Measurements from ENCODE around the gene NOP14.
"Not testable (repeated sequence)": the region's sequence is repeated elsewhere in the genome, so short reads cannot be mapped to it uniquely, and the experiment has no call there.

The NOP14 gene

GRCh38 chr4:2932951-2933565 is 30.1 kb downstream of the NOP14 start:
- in situ Hi-C loops (cut with HindIII; ENCODE audit: low sequenced_read_pairs): no loop called here

DNA sequence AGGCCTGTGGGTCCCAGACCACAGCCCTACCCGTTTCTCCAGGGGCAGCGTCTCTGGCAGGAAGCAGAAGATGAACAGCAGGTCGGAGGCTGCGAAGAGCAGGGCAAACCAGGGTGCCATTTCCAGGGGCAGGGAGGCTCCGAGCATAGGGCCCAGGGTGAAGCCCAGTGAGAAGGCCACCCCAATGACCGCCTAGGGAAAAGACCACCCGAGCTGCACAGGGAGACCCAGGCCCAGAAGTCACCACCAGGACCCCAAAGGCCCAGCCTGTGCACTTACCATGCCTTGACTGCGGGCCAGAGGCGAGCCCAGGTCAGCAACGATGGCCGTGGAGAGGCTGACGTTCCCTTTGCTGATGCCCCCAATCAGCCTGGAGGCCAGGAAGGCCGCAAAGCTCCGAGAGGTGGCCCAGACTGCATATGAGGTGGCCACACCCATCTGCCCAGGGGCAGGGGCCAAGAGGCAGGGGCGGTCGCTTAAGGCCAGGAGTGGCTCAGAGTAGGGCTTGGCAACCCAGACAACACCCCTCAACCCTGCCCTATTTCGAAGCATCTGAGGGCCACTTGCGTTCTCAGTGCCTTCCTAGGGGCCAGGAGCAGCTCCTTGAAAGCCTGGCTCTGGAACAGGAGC is 30.8 kb downstream of the NOP14 start:
- in situ Hi-C loops (cut with HindIII; ENCODE audit: low sequenced_read_pairs): no loop called here

- in situ Hi-C loops (cut with HindIII; ENCODE audit: low sequenced_read_pairs): no loop called here
These were observed 31.5 kb downstream of the NOP14 start for GRCh38 chr4:2931512-2932301.

DNA sequence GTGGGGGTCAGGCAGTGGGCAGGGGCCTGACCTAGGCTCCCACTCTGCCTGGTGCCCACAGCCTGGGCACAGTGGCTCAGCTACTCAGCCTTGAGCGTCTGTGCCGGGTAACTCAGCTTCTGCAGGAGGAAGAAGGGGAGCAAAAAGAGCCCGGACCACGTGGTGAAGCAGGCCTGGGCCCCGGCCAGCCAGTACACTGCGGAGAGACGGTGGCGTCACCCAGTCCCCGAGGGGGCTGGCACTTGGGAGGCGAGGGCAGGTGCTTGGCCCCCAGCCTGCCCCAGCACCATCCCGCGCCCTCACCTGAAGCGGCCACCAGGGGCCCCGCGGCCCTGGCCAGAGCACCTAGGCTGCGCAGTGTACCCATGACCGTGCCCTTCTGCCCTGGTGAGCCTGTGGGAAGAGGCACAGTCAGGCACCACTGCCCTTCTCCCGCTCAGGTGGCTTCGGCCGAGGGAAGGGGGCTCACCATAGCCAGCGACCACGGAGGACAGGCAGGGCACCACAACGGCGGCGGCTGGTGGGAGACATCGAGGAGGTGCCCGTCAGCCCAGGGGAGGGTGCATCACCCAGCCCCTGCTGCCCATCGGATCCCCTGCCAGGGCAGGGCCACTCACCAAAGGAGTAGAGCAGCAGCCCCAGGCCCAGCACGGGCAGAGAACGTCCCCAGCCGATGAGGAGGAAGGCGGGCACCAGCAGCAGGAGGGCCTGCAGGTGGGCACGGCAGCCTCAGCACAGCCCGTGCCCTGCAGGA is 32.3 kb downstream of the NOP14 start:
- in situ Hi-C loops (cut with HindIII; ENCODE audit: low sequenced_read_pairs): no loop called here

GRCh38 chr4:2930135-2930757 is 33.0 kb downstream of the NOP14 start:
- in situ Hi-C loops (cut with HindIII; ENCODE audit: low sequenced_read_pairs): no loop called here

GRCh38 chr4:2929469-2929868 is 33.7 kb downstream of the NOP14 start:
- in situ Hi-C loops (cut with HindIII; ENCODE audit: low sequenced_read_pairs): no loop called here

- in situ Hi-C loops (cut with HindIII; ENCODE audit: low sequenced_read_pairs): no loop called here
These were observed 34.7 kb downstream of the NOP14 start for GRCh38 chr4:2928242-2929176.

GRCh38 chr4:2927696-2928075 is 35.5 kb downstream of the NOP14 start:
- in situ Hi-C loops (cut with HindIII; ENCODE audit: low sequenced_read_pairs): no loop called here

DNA sequence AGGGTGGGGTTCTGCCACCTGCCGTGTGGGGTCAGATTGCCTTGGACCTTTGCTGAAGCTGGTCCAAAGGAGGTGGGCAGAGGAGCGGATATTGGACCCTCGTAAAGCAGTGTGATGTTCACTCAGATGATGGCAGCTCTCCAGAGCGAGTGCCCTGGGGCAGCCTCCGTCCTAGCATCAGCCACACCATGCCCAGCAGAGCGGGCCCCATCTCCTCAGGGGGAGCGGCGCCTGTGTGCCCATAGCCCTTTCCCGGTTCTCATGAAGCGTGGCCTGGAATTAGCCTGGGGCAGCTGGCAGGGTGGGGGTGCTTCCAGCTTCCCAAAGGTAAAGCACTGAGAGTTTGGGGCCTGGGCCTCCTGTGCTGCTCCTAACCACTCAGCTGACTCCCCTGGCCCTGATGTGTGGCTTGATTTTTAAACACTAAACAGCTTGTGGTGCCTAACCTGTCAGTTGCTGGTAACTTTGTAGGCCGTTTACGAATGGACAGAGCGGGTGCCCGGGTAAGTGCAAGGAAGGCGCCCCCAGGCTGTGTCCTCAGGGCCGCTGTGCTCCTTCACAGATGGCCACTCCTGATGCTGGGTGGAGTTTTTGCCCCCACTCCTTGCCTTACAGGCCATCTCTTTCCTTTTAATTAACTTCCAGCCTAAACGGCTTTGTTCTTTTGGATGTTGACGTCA is 36.0 kb downstream of the NOP14 start:
- in situ Hi-C loops (cut with HindIII; ENCODE audit: low sequenced_read_pairs): no loop called here

GRCh38 chr4:2925931-2926860 is 37.0 kb downstream of the NOP14 start:
- in situ Hi-C loops (cut with HindIII; ENCODE audit: low sequenced_read_pairs): no loop called here

GRCh38 chr4:2925496-2925895 is 37.7 kb downstream of the NOP14 start:
- in situ Hi-C loops (cut with HindIII; ENCODE audit: low sequenced_read_pairs): no loop called here

DNA sequence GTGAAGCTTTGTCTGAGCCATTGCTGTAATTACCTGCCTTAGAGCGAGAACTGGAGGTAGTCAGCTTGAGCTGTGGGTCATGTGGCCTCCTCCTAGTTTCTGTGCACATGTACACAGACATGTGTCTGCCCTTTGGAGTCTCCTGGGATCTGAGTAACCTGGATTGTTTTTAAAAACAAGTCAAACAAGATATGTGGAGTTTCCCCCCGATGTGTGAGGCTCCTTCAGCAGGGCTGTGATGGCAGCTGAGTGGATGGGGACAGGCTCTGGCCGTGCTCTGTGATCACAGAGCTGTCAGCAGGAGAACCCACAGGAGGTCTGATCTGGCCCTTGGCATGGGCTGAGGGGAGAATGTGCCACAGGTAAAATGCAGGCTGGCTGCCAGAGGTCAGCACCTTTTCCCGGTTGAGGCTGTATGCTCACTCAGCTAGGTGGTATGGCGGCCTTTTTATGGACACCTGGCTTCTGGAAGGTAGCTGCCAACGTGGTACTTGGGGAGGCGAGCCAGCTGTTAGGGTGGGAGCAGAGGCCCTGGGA is 38.4 kb downstream of the NOP14 start:
- in situ Hi-C loops (cut with HindIII; ENCODE audit: low sequenced_read_pairs): no loop called here

GRCh38 chr4:2924286-2924685 is 38.9 kb downstream of the NOP14 start:
- in situ Hi-C loops (cut with HindIII; ENCODE audit: low sequenced_read_pairs): no loop called here

GRCh38 chr4:2923668-2924173 is 39.5 kb downstream of the NOP14 start:
- in situ Hi-C loops (cut with HindIII; ENCODE audit: low sequenced_read_pairs): no loop called here

DNA sequence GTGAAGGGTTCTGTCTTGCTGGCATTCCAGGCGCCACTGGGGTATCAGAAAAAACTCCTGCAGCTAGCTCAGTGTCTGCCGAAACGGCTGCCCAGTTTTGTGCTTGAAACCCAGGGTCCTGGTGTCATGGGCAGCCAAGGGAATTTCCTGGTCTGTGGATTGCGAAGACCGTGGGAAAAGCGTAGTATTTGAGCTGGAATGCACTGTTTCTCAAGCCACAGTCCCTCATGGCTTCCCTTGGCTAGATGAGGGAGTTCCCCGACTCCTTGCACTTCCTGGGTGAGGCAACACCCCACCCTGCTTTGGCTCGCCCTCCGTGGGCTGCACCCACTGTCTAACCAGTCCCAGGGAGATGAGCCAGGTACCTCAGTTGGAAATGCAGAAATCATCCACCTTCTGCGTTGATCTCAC is 40.1 kb downstream of the NOP14 start:
- in situ Hi-C loops (cut with HindIII; ENCODE audit: low sequenced_read_pairs): no loop called here

GRCh38 chr4:2922453-2923101 is 40.6 kb downstream of the NOP14 start:
- in situ Hi-C loops (cut with HindIII; ENCODE audit: low sequenced_read_pairs): not testable (repeated sequence)

DNA sequence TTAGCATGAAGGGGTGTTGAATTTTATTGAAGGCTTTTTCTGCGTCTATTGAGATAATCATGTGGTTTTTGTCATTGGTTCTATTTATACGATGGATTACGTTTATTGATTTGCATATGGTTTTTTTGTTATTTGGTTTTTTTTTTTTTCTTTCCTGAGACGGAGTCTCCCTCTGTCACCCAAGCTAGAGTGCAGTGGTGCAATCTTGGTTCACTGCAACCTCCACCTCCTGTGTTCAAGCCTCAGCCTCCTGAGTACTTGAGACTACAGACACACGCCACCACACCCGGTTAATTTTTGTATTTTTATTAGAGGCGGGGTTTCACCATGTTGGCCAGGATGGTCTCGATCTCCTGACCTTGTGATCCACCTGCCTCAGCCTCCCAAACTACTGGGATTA is 44.5 kb downstream of the NOP14 start:
- in situ Hi-C loops (cut with HindIII; ENCODE audit: low sequenced_read_pairs): not testable (repeated sequence)

All from DLD1 (cell line).